ENCODE measurements around the gene OR6S1. TPM values are rescaled to one million over a fixed set of nuclear protein-coding genes. Genes with fewer than 3 reads are reported as not detected.
"Not testable (repeated sequence)": the region's sequence is repeated elsewhere in the genome, so short reads cannot be mapped to it uniquely, and the experiment has no call there.

OR6S1 gene
- polyA plus RNA-seq, 1 donor from 2014 or later: not detected

DNA sequence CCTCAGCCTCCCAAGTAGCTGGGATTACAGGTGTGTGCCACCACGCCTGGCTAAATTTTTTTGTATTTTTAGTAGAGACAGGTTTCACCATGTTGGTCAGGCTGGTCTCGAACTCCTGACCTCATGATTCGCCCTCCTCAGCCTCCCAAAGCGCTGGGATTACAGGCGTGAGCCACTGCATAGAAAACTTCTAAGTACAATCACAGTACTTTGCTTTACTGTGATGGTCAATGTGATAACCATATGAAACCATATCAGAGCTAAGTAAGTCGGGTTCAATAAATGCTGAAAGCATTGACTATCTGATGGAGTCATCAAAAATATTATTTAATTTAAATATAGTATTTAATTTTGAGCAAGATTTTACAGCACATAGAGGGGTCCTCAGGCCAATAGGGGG is 21.8 kb downstream of the OR6S1 start:
- H3K36me3 ChIP-seq (ENCODE audit: insufficient read depth, low read length); H3K9me2 ChIP-seq (ENCODE audit: insufficient read depth, low read length); H3F3A ChIP-seq (ENCODE audit: insufficient read depth, low read length, poor library complexity, severe bottlenecking); H4K20me1 ChIP-seq (ENCODE audit: insufficient read depth); H3K9ac ChIP-seq (ENCODE audit: low read length); H3K79me2 ChIP-seq (replicated peaks; ENCODE audit: insufficient read depth, low read length); H3K4me3 ChIP-seq (ENCODE audit: low read length); H3K27ac ChIP-seq (ENCODE audit: low read length); H3K9me3 ChIP-seq (ENCODE audit: low read length); H2AFZ ChIP-seq (ENCODE audit: low read depth, low read length); H3K4me2 ChIP-seq (ENCODE audit: low read length): not testable (repeated sequence)
- peaks cover 25% of the 10 kb centered on the region for H3K27me3 ChIP-seq (ENCODE audit: insufficient read depth, low read depth, low read length)

DNA sequence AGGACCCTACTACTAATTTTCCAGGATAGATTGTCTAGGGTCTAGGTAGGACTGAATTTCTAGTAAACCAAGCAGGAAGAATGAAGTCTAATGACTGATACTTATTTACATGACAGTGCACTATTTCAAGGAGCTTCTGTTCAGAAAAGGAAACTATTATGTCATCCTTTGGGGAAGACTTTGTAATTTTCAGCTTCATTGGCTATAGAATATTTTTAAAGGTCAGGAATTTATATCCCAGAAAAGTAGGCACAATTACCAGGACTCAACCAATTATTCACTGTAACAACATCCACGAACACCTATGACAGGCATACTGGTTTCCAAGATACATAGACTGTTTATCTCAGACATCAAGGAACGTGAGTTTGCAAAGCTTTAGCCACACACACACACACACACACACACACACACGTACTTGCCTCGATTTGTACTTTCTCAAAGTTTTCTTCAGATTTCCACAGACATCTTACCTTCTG is 23.2 kb downstream of the OR6S1 start:
- no peak for TF ChIP-seq TAF1 (IDR thresholded peaks at IDR 0.05; ENCODE audit: low read depth)
- TF ChIP-seq, protein P1, sequence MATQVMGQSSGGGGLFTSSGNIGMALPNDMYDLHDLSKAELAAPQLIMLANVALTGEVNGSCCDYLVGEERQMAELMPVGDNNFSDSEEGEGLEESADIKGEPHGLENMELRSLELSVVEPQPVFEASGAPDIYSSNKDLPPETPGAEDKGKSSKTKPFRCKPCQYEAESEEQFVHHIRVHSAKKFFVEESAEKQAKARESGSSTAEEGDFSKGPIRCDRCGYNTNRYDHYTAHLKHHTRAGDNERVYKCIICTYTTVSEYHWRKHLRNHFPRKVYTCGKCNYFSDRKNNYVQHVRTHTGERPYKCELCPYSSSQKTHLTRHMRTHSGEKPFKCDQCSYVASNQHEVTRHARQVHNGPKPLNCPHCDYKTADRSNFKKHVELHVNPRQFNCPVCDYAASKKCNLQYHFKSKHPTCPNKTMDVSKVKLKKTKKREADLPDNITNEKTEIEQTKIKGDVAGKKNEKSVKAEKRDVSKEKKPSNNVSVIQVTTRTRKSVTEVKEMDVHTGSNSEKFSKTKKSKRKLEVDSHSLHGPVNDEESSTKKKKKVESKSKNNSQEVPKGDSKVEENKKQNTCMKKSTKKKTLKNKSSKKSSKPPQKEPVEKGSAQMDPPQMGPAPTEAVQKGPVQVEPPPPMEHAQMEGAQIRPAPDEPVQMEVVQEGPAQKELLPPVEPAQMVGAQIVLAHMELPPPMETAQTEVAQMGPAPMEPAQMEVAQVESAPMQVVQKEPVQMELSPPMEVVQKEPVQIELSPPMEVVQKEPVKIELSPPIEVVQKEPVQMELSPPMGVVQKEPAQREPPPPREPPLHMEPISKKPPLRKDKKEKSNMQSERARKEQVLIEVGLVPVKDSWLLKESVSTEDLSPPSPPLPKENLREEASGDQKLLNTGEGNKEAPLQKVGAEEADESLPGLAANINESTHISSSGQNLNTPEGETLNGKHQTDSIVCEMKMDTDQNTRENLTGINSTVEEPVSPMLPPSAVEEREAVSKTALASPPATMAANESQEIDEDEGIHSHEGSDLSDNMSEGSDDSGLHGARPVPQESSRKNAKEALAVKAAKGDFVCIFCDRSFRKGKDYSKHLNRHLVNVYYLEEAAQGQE (IDR thresholded peaks at IDR 0.05; ENCODE audit: borderline replicate concordance): no peak
- no peak for TF ChIP-seq RAD21 (conservative IDR thresholded peaks at IDR 0.05)
- TF ChIP-seq POLR2AphosphoS5 (IDR thresholded peaks at IDR 0.05): no peak
- no peak for TF ChIP-seq EZH2 (IDR thresholded peaks at IDR 0.05; ENCODE audit: borderline replicate concordance, insufficient read depth, low read length, poor library complexity, severe bottlenecking)
- no peak for TF ChIP-seq EP300 (conservative IDR thresholded peaks at IDR 0.05; ENCODE audit: poor library complexity, severe bottlenecking)
- no peak for TF ChIP-seq SMC3 (conservative IDR thresholded peaks at IDR 0.05; ENCODE audit: poor library complexity)
- TF ChIP-seq MXI1 (conservative IDR thresholded peaks at IDR 0.05; ENCODE audit: poor library complexity, severe bottlenecking): no peak
- TF ChIP-seq, protein P2, sequence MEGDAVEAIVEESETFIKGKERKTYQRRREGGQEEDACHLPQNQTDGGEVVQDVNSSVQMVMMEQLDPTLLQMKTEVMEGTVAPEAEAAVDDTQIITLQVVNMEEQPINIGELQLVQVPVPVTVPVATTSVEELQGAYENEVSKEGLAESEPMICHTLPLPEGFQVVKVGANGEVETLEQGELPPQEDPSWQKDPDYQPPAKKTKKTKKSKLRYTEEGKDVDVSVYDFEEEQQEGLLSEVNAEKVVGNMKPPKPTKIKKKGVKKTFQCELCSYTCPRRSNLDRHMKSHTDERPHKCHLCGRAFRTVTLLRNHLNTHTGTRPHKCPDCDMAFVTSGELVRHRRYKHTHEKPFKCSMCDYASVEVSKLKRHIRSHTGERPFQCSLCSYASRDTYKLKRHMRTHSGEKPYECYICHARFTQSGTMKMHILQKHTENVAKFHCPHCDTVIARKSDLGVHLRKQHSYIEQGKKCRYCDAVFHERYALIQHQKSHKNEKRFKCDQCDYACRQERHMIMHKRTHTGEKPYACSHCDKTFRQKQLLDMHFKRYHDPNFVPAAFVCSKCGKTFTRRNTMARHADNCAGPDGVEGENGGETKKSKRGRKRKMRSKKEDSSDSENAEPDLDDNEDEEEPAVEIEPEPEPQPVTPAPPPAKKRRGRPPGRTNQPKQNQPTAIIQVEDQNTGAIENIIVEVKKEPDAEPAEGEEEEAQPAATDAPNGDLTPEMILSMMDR (IDR thresholded peaks at IDR 0.05; ENCODE audit: poor library complexity, severe bottlenecking): no peak
- Histone ChIP-seq H3K9ac (ENCODE audit: low read length) (no peak overlapping the region), H2AFZ (ENCODE audit: low read depth, low read length) (no peak overlapping the region), H3K36me3 (ENCODE audit: insufficient read depth, low read length) (no peaks in the 10 kb centered on the region), H3K79me2 (replicated peaks; ENCODE audit: insufficient read depth, low read length) (no peaks in the 10 kb centered on the region), H3K9me3 (ENCODE audit: low read length) (no peaks in the 10 kb centered on the region), H3K4me2 (ENCODE audit: low read length) (no peak overlapping the region), H3K27ac (ENCODE audit: low read length) (no peak overlapping the region), H3F3A (ENCODE audit: insufficient read depth, low read length, poor library complexity, severe bottlenecking) (peaks cover 5% of the 10 kb centered on the region), H3K9me2 (ENCODE audit: insufficient read depth, low read length) (no peaks in the 10 kb centered on the region), H3K27me3 (ENCODE audit: insufficient read depth, low read depth, low read length) (peaks cover 11% of the 10 kb centered on the region), H4K20me1 (ENCODE audit: insufficient read depth) (no peaks in the 10 kb centered on the region), H3K4me3 (ENCODE audit: low read length) (no peak overlapping the region)

Data from neural cell (in vitro differentiated cells).